ENCODE data around the gene DOCK1.
"Not testable (repeated sequence)": the region's sequence is repeated elsewhere in the genome, so short reads cannot be mapped to it uniquely, and the experiment has no call there.

DOCK1 gene

GRCh38 chr10:127296696-127297095, 391.5 kb downstream of the DOCK1 start:
- DNase-seq = no peak

- no peak for DNase-seq
Measured at GRCh38 chr10:127298381-127298780, 393.2 kb downstream of the DOCK1 start.

- not testable (repeated sequence) for DNase-seq
Measured at GRCh38 chr10:127299192-127299591, 394.0 kb downstream of the DOCK1 start.

- no peak for DNase-seq
Measured at GRCh38 chr10:127299956-127300689, 394.9 kb downstream of the DOCK1 start.

GRCh38 chr10:127300868-127301321, 395.7 kb downstream of the DOCK1 start:
- DNase-seq = no peak

- no peak for DNase-seq
Measured at GRCh38 chr10:127302343-127302742, 397.1 kb downstream of the DOCK1 start.

- DNase-seq = no peak
Measured at GRCh38 chr10:127303105-127303504, 397.9 kb downstream of the DOCK1 start.

GRCh38 chr10:127303746-127304145, 398.5 kb downstream of the DOCK1 start:
- DNase-seq = no peak

- no peak for DNase-seq
Measured at GRCh38 chr10:127306479-127306878, 401.3 kb downstream of the DOCK1 start.

GRCh38 chr10:127307338-127307737, 402.1 kb downstream of the DOCK1 start:
- no peak for DNase-seq

GRCh38 chr10:127308031-127308430, 402.8 kb downstream of the DOCK1 start:
- DNase-seq = no peak

GRCh38 chr10:127309619-127310018, 404.4 kb downstream of the DOCK1 start:
- DNase-seq = not testable (repeated sequence)

GRCh38 chr10:127310430-127310829, 405.2 kb downstream of the DOCK1 start:
- DNase-seq = no peak

- DNase-seq = no peak
Measured at GRCh38 chr10:127310923-127311322, 405.7 kb downstream of the DOCK1 start.

GRCh38 chr10:127313996-127314700, 408.9 kb downstream of the DOCK1 start:
- no peak for DNase-seq

GRCh38 chr10:127314797-127315196, 409.6 kb downstream of the DOCK1 start:
- no peak for DNase-seq

- no peak for DNase-seq
Measured at GRCh38 chr10:127315888-127316287, 410.7 kb downstream of the DOCK1 start.

- DNase-seq = no peak
Measured at GRCh38 chr10:127318396-127318795, 413.2 kb downstream of the DOCK1 start.

GRCh38 chr10:127319271-127319670, 414.0 kb downstream of the DOCK1 start:
- no peak for DNase-seq

- DNase-seq = no peak
Measured at GRCh38 chr10:127319691-127320090, 414.5 kb downstream of the DOCK1 start.

GRCh38 chr10:127320176-127320575, 414.9 kb downstream of the DOCK1 start:
- DNase-seq = no peak

- no peak for DNase-seq
Measured at GRCh38 chr10:127322286-127322685, 417.1 kb downstream of the DOCK1 start.

GRCh38 chr10:127325506-127325905, 420.3 kb downstream of the DOCK1 start:
- no peak for DNase-seq

GRCh38 chr10:127326883-127327282, 421.7 kb downstream of the DOCK1 start:
- DNase-seq = no peak
